Endometrial microvascular endothelial cells (primary cell): ENCODE results near the gene SMS. TPM values are rescaled to one million over a fixed set of nuclear protein-coding genes. Genes with fewer than 3 reads are reported as not detected.

Experiments used
- in situ Hi-C: cut with HindIII; loops from 2 replicates; pipeline ENCODE4 v1.10.0; 2017; ENCODE audit warnings: low sequenced_read_pairs, low pct_unique_long_range_greater_than_20kb; ENCODE audit errors: inconsistent ontology term
- total RNA-seq: library from RNA; depleted of rRNA; stranded (reverse); fragments of >200 nt; gene quantifications from one replicate; pipeline ENCODE4 v1.2.3, GENCODE V29; 2015; ENCODE audit errors: inconsistent ontology term

The SMS gene
- 152 TPM for total RNA-seq

GRCh38 chrX:21940356-21940829, at the start of gene SMS:
SMS (plus strand) TSS chrX:21940709; CDS start chrX:21940825, 116 bp downstream.
- in situ Hi-C loops = no loop called here

- in situ Hi-C loops = no loop called here
Observed at GRCh38 chrX:21905313-21905712, 35.2 kb upstream of the SMS start.

- in situ Hi-C loops = no loop called here
Observed at GRCh38 chrX:21905953-21906352, 34.6 kb upstream of the SMS start.

DNA sequence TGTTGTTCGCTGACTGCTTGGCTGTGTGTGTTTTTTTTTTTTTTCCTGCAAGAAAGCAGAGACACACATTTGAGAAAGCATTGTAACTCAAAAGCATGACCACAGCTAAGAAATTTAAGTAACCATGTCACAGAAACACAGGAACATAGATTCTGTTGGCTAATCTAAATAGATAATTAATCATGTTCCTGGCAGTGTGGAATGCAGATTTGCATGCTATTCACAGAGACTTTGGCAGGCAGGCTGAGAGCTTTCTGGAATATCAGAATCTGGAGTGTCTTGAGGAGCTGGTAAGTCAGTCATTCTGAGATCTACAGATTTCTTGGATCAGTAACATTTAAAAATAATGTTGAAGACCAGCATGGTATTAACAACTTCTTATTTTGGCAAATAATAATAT, 33.2 kb upstream of the SMS start:
- in situ Hi-C loops = no loop called here

DNA sequence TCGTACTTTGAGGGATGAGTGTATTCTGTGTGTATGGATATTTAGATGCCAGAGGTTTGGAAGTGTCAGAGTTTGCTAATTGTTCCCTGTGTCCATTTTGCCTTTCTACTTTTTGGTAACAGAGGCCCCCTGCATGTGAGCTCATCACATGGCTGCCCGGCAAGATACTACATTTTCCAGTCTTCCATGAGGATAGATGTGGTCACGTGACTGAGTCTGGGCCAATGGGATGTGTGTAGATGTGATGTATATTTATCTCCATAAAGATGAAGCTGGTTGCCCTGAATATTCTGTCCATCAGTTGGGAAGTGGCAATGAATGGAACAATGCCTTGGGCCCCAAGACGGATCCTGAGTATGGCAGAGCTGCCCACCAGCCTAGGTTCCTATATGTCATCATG, 29.0 kb upstream of the SMS start:
- in situ Hi-C loops = no loop called here

DNA sequence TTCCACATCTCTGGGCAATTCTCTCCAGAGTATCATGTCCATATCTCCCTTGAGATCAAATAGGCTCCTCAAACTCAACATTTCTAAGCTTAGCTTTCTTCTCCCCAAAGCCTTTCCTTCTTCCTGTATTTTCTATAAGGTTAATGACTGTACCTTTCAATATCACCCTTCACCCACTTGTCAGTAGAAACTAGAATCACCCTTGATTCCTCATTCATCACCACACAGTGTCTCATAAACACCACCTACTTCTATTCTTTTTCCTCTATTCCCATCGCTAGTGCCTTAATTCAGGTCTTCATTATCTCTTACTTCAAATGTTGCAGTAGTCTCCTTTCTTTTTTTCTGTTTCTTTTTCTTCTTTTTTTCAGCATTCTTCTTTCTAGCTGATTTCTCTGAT, 28.3 kb upstream of the SMS start:
- in situ Hi-C loops = no loop called here

DNA sequence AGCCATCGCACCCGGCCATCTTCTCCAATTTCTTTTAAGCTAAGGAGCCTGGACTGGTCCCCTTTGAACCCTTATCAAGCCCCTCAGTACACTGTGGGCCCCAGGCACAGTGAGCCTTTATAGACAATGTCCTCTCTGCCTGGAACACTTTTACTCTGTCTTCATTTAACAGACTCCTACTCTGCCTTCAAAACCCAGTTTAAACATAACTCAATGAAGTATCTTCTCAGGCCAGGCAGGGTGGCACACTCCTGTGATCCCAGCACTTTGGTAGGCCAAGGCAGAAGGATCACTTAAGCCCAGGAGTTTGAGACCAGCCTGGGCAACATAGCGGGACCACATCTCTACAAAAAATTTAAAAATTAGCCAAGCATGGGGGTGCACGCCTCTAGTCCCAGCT, 27.5 kb upstream of the SMS start:
- in situ Hi-C loops = no loop called here

GRCh38 chrX:21926116-21926515, 14.4 kb upstream of the SMS start:
- in situ Hi-C loops = no loop called here

DNA sequence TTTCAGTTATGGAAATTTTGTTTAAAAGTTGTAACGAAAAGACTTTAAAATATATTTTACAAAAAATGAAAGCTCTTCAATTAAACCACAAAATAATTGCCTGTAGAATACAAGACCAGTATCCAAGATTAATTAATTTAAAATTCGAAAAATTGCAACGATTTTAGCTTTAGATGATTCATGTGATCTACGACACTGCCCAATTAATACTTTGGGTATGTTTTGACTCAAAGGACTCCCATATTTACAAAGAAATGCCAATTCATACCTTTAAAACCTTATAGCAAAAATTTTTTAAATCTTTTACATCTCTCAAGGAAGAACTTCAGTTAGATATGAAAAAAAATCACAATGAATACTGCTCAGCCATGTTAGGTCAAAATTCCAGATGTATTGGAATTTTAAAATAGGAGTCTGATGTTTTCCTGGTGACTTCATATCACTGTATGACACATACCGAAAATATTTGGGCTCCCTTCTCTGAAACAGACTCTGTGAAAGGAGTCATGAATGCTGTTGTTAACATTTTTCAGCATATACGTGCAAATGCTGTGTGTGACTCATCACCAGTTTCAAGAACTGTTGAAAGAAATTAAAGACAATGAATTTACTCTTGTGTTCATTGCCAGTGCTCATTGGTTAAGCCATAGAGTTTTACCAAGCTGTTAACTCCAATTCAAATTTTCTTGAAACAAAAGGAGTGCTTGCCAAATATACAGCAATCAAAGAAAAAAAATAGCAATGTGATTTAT, 13.8 kb upstream of the SMS start:
- in situ Hi-C loops = no loop called here

GRCh38 chrX:21929209-21929608, 11.3 kb upstream of the SMS start:
- in situ Hi-C loops = no loop called here

- in situ Hi-C loops = no loop called here
Observed at GRCh38 chrX:21930986-21931385, 9.5 kb upstream of the SMS start.

DNA sequence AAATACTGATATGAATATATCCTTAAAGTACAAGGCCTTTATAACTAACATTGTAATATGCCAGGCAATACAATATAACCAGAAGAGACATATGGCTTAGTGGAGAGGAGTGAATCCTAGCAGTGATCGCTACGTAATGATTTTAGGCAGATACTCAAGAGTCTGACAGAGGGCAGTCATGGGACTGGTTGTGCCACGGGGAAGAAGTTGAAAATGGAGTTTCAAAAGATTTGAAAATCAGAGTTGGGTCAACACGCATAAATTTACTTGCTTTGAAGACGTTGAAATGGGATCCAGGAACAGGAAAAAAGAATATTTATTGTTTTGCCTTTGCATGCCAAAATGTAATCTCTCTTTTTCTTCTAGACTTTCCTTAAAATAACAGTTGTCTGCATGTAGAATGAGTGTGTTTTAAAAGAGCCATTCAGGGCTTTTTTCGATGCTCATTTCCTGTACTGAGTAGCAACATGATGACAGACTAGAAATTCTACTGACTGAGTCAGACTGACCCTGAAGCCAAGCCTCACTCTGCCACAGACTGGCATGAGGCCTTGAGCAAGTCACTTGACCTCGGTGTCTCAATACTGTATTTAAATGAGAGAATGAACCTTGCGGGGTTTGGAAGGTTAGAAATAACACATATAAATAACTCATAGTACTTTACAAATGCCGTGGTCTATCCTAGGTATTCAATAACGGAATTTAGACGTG, 8.1 kb upstream of the SMS start:
- in situ Hi-C loops = no loop called here

- in situ Hi-C loops = no loop called here
Observed at GRCh38 chrX:21933077-21933476, 7.4 kb upstream of the SMS start.

DNA sequence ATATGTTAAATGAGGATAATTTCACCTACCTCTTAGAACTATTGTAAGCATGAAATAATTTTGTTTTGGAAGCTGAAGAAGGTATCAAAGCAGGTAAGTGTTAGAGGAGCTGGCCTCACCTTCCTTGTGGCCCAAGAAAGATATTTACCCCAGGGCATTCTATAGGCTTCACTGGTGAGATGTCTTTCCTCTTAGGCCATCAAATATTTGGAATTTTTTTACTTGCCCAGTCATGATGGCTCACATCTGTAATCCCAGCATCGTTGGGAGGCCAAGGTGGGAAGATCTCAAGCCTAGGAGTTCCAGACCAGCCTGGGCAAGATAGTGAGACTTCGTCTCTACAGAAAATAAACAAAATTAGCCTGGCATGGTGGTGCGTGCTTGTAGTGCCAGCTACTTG, 6.1 kb upstream of the SMS start:
- in situ Hi-C loops = no loop called here

DNA sequence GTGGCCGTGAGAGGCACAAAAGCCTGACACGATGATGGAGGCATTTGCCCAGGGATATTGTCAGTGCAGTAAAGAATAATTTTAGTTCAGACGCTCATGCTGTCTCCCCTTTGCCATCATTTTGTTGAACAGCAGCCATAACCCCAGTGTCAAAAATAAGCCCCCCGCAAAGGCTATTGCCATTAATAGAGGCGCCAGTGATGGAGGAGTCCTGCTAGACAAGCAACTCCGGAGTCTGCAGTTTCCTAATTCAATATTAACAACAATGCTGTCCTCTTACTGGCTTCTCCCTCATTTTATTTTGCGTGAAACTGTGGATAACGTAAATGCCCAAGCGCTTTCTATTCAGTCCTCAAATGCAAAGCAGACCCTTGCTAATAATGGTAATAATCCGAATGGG, 603 bp upstream of the SMS start:
- in situ Hi-C loops = no loop called here

DNA sequence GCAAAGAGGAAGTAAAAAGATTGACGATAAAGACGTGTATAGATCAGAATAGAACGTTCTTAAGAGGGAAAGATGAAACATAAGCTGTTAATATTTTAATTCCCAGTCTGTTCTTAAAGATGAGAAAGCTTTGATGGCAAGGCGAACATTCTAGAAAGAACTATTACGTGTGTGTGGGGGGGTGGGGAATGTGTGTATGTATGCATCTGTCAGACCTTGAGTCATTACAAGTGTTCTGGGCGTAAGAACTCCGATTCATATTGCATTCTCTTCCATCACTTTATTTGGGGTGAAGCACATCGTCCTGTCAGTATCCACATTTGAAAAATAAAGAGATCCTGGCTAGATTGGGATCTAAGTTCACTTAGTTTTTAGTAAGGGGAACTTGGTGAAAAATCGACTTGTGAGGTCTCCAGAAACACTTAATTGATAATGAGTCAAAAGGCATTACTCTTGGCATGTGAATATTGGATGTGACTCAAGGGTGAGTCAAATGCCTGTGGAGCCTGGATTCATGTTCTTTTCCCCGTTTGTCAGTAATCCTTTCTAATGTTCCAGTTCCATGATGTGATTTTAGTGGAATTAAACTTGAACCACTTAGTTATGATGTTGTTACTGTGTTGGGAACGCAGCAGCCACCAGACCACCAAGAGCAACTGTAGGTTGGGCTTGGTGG, 3.1 kb downstream of the SMS start:
- in situ Hi-C loops = no loop called here

DNA sequence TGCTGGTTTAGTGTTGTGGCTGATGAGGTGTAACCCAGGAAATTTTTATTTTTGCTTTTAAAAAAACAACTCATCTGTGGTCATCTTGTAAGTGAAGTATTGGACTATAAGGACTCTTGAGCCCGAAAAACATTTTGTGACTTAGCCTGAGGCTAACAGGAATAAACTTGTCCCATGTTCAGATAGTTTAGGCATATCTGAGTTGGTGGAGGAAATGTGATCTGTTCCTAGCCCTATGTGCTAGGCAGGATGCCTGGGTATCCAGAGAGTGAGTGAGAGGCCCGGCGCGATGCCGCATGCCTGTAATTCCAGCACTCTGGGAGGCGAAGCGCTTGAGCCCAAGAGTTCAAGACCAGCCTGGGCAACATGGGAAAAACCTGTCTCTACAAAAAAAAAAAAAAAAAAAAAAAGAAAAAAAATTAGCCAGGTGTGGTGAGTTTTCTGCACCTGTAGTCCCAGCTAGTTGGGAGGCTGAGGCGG, 3.7 kb downstream of the SMS start:
- in situ Hi-C loops = no loop called here

DNA sequence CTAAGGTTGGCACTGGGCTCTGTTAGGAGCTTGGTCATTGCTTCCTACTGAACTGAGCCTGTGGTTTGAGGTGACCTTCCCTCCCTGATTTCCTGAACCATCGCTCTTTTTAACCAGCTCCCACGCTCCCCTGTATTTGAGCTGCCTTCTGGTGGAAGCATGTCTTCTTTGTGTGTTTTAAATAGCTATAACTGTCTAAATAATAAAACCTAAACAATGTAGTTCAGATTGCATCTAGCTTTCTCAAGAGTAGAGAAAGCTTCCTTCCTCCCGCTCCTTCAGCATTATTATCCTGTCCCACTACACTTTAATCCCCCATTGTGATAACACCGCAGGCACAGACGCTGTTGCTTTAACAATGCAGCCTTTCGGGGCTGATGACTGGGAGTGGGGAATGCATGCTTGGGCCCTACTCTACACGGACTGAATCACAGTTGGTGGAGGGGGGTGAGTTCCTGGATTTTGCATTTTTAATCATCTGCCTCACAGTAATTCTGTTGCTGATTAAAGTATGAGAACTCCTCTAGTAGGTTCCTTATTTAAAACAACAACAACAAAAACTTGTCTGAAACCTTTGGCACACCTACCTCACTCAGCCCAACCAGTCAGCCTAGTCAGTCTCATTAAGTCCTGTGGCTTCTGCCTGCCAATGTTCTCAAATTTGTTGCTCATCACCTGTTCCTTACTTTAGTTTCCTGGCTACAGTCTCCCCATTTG, 6.6 kb downstream of the SMS start:
- in situ Hi-C loops = no loop called here

DNA sequence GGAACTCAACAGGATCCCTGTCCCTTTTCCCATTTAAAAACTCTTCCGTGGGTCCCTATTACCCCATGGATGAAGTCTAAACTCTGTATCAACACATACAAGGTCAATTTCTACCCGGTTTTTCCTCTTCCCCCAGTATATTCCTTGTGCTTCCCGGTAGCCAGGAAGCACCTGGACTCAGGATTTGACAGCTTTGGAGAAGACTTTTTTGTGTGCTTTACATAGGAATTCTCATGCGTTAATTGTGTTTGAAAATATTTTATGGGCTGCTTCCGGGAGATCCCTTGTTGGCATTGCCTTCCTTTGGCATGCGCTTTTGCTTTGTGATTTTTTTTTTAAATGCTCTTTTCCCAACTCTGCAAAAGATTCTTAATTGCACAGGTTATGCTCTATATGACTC, 7.2 kb downstream of the SMS start:
- in situ Hi-C loops = no loop called here
